GM19452 (cell line): ENCODE measurements around the gene RPL36AL.

Experiments
- ATAC-seq: cut with Tn5 transposase; IDR thresholded peaks from one replicate; pipeline ENCODE4 v1.9.1; 2021; ENCODE audit not compliant: unreplicated experiment

Gene RPL36AL

DNA sequence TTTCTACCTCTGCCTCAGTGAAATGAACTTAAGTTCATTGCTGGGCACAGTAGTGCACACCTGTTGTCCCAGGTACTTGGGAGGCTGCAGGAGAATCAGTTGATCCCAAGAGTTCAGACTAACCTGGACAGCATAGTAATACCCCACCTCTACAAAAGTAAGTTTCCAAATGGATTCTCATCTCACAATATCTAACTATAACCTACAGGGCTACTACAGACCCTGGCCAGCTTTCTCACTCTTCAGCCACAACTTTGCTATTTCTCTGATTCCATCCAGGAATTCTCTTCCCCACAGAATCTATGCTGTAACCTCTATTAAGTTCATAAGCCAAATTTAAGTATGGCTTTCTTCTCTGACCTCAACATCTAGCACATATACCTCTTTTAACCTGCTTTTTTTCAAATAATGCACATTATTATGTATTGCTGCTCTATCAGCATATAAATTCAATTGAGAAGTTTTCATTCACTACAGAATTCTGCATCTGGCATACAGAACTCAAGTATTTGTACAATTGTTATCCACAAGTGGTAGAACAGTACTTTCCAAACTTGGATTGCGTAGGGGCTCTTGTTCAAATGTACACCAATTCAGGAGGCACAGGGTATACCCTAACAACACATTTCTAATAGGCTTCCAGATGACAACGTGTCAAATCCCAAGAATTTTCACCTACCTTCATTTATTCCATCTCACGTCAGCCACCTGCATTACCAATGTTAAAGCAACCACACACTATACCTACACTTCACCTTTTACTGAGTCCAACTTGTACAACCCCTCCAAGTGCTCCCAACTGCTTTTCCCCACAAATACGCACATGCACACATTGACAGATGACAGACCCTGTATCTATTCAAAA, 38.1 kb downstream of the RPL36AL start:
- no peak for ATAC-seq

DNA sequence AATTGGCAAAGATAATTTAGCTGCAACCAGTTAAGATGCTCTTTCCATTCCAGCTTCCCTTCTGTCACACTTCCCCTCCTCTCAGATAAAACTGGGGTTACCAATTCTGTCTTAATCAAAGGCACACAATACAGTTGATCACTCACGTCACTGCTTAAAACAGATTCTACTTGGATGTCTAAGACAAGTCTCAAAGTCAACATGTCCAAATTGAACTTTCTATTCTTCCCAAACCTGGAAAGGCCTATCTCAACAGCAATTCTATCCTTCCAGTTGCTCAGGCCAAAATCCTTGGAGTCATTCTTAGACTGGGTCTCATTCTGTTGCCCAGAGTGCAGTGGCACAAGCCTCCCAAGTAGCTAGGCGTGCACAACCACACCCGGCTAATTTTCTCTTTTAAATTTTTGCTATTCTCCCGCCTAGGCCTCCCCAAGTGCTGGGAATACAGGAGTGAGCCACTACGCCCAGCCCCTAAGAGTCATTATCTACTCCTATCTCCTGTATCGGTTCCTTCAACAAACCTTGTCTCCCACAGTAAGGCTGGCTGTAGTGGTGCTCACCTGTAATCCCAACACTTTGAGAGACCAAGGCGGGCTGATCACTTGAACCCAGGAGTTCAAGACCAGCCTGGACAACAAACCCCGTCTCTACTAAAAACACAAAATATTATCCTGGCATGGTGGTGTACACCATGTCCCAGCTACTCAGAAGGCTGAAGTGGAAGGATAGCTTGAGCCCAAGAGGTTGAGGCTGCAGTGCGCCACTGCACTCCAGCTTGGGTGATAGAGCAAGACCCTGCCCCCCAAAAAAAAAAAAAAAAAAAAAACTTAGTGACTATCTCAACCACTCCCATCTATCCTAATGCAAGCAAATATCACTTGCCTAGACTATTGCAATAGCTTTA, 39.0 kb downstream of the RPL36AL start:
- ATAC-seq: no peak

DNA sequence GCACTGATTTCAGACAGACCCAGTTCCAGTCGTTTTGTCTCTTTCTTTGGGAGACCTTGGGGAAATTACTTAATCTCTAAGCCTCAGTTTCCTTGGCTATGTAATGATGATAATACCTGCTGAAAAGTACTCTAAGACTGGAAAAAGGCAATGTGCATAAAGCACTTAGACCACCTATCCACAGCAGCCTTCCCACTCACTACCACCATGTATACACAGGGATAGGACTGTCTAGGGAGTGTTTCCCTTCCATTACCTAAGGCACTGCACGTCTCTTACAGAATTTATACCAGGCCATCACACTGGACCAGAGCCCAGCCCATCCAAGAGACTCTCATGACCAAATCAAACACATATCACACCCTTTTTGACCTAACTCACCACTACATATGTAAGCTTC, 40.6 kb downstream of the RPL36AL start:
- ATAC-seq: no peak

DNA sequence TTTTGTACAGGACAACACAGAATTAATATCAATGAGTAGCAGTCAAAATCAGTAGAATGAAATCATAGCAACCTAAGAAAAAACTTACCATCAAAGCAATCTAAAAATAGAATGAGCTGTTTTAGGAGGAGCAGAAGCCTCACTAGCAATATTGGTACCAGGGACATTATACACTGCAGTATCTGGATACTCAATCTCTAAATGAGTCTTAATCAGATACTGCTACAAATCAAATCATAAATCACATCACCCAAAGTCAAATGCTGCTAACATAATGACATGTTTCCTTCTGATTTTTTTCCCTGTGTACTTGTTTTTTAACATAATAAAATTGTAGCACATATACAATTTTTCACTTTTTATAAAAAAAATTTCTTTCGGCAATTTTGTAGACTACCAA, 42.3 kb downstream of the RPL36AL start:
- no peak for ATAC-seq

DNA sequence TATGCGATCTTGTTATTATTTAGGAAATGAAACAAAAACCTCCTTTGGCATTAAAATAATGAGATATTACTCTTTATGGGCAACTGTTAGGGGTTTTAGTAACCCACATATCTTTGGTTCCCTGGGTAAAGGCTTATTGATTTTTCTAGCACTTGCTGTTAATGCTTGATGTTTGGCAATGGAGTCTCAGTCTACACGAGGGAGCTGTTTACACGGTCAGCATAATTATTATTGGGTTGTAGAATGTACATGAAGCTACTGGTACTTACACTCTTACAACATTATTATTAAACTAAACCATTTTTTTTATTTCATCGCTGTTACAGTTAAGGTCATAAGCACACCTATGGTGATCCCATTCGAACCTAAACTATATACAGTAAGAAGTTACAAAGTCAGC, 46.4 kb downstream of the RPL36AL start:
- ATAC-seq: no peak

DNA sequence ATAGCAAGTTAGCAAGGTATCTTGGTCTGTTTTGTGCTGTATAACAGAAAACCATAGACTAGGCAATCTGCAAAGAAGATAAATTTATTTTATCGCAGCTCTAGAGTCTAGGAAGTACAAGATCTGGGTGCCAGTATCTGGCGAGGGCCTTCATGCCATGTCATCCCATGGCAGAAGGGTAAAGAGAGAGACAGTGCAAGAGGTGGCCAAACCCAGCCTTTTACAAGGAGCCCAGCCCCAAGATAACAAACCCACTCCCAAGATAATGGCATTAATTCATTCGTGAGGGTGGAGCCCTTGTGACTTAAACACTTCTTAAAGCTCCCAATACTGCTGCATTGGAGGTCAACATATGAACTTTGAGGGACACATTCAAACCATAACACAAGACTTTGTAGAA, 51.1 kb downstream of the RPL36AL start:
- no peak for ATAC-seq
